A549 (cell line): Measurements from ENCODE around the gene FAT1. TPM values are rescaled to one million over a fixed set of nuclear protein-coding genes. Genes with fewer than 3 reads are reported as not detected.

Source experiments
- ATAC-seq, 2 experiments: fragments of 200-7000 bp in 1 of 2; fragments of >200 bp in 1 of 2; cut with Nextera tagmentation in 1 of 2; cut with Tn5 transposase in 1 of 2; 3 replicates each; pipeline versions ENCODE4 v1.8.0 to v1.9.1; 2018 to 2020; ENCODE audit warnings: mild to moderate bottlenecking in 1 of 2, moderate library complexity in 1 of 2
- CTCF ChIA-PET: fragments of 300-600 bp; sonication (Branson Sonifier 250); formaldehyde crosslinking; extraction: SDS; loops from one replicate; lab custom pipeline; 2021; ENCODE audit warnings: antibody characterized with exemption, inconsistent platforms; lab: Yijun Ruan, JAX
- POLR2A ChIA-PET: fragments of 350-600 bp; formaldehyde crosslinking; extraction: SDS; loops from one replicate; lab custom pipeline; 2021; ENCODE audit warnings: antibody characterized with exemption, inconsistent platforms; lab: Yijun Ruan, JAX
- DNase-seq, 2 experiments: peaks; one replicate each; pipeline versions ENCODE4 v3.0.0 to v3.0.0-alpha.2; 2011 to 2016; ENCODE audit warnings: low read depth in 1 of 2, low spot score in 1 of 2
- FAIRE-seq: peaks from 2 replicates; lab custom pipeline; 2011; peaks lifted over from hg19 to GRCh38; lab: Jason Lieb, UNC
- H3K27ac ChIP-seq, 2 experiments: fragments of >200 bp; sonication (Bioruptor Twin); formaldehyde crosslinking; 3 replicates each; pipeline ENCODE4 v1.5.1; 2016 to 2017
- H3K4me1 ChIP-seq: fragments of >200 bp; sonication (Bioruptor Twin); formaldehyde crosslinking; 3 replicates; pipeline ENCODE4 v1.6.1; 2016
- H3K4me2 ChIP-seq: fragments of >200 bp; sonication (Bioruptor Twin); formaldehyde crosslinking; 3 replicates; pipeline ENCODE4 v1.6.1; 2016
- H3K4me3 ChIP-seq: fragments of >200 bp; sonication (Bioruptor Twin); formaldehyde crosslinking; 3 replicates; pipeline ENCODE4 v1.5.1; 2016
- H3K9me3 ChIP-seq: fragments of >200 bp; sonication (Bioruptor Twin); formaldehyde crosslinking; 3 replicates; pipeline ENCODE4 v1.6.1; 2016
- BCL3 ChIP-seq: fragments of >200 bp; sonication (Bioruptor Twin); formaldehyde crosslinking; IDR thresholded peaks from 3 replicates; pipeline ENCODE4 v1.6.1; 2016
- CTCF ChIP-seq: fragments of >200 bp; sonication (Bioruptor Twin); formaldehyde crosslinking; IDR thresholded peaks from 3 replicates; pipeline ENCODE4 v1.5.1; 2016
- EHMT2 ChIP-seq: fragments of 200-600 bp; sonication (generic); IDR thresholded peaks from 2 replicates; pipeline ENCODE4 v1.6.1; 2016; ENCODE audit warnings: antibody characterized with exemption, low read depth, mild to moderate bottlenecking, moderate library complexity
- EP300 ChIP-seq, 2 experiments: fragments of >200 bp; sonication (Bioruptor Twin); formaldehyde crosslinking; IDR thresholded peaks; 2 replicates in 1 of 2; 3 replicates in 1 of 2; pipeline ENCODE4 v1.6.1; 2016 to 2017
- HDAC2 ChIP-seq: fragments of 200-600 bp; sonication (generic); IDR thresholded peaks from 2 replicates; pipeline ENCODE4 v1.6.1; 2016
- HES2 ChIP-seq: fragments of >200 bp; sonication (Bioruptor Twin); formaldehyde crosslinking; IDR thresholded peaks from 2 replicates; pipeline ENCODE4 v1.6.1; 2016
- HEYL ChIP-seq: fragments of 250-450 bp; sonication (Bioruptor Pico); IDR thresholded peaks from 2 replicates; pipeline ENCODE4 v1.8.0; 2021; ENCODE audit warnings: mild to moderate bottlenecking, moderate library complexity
- JUNB ChIP-seq: fragments of >200 bp; sonication (Bioruptor Twin); formaldehyde crosslinking; IDR thresholded peaks from 2 replicates; pipeline ENCODE4 v1.6.1; 2016
- MAX ChIP-seq: IDR thresholded peaks from 2 replicates; pipeline ENCODE4 v1.6.1; 2012
- MAZ ChIP-seq: fragments of 150-350 bp; IDR thresholded peaks from 2 replicates; pipeline ENCODE4 v1.6.1; 2014; ENCODE audit warnings: antibody characterized with exemption, low read depth, low read length, borderline replicate concordance
- MYC ChIP-seq: IDR thresholded peaks from 2 replicates; pipeline ENCODE4 v1.6.1; 2012; ENCODE audit warnings: mild to moderate bottlenecking, inconsistent platforms, low read length, improper control_type of control experiment, borderline replicate concordance
- POLR2A ChIP-seq: IDR thresholded peaks from 2 replicates; pipeline ENCODE4 v1.6.1; 2012; ENCODE audit warnings: mild to moderate bottlenecking, low read length
- RCOR1 ChIP-seq: fragments of 150-350 bp; IDR thresholded peaks from 2 replicates; pipeline ENCODE4 v1.6.1; 2014; ENCODE audit warnings: antibody characterized with exemption, low read length, low read depth
- REST ChIP-seq: fragments of 200-600 bp; sonication (generic); IDR thresholded peaks from 2 replicates; pipeline ENCODE4 v1.6.1; 2016; ENCODE audit warnings: antibody characterized with exemption, mild to moderate bottlenecking, moderate library complexity
- RNF2 ChIP-seq: fragments of 200-600 bp; sonication (generic); IDR thresholded peaks from 2 replicates; pipeline ENCODE4 v1.6.1; 2016; ENCODE audit warnings: low read depth, mild to moderate bottlenecking, antibody characterized with exemption, moderate library complexity, borderline replicate concordance
- TFCP2L1 ChIP-seq: fragments of 250-450 bp; sonication (Bioruptor Pico); IDR thresholded peaks from 2 replicates; pipeline ENCODE4 v1.5.0; 2021; ENCODE audit warnings: mild to moderate bottlenecking
- ZNF302 ChIP-seq: fragments of 250-450 bp; sonication (Bioruptor Pico); IDR thresholded peaks from 2 replicates; pipeline ENCODE4 v1.9.0; 2021; ENCODE audit warnings: inconsistent platforms, mild to moderate bottlenecking, moderate library complexity
- WGBS: methylation state at CpG from one replicate; pipeline ENCODE4 v1.1.6; 2017; ENCODE audit errors: missing lambda C conversion rate; 5-methylcytosine and 5-hydroxymethylcytosine counted together
- polyA plus RNA-seq, 4 experiments: library from polyadenylated mRNA; depleted of rRNA in 3 of 4; stranded (reverse); fragments of >200 nt; fragmentation: RNase III in 1 of 4; extraction: RNeasy Plus Mini Kit Qiagen cat#74134 plus additional on column Dnase treatment in 1 of 4; gene quantifications; 2 replicates in 3 of 4; 3 replicates in 1 of 4; pipeline ENCODE4 v1.2.3, GENCODE V29; 2011 to 2017

Gene FAT1
- polyA plus RNA-seq, 2 of the 4 experiments (the other 2 are of a cell fraction) = 62.2 to 177 TPM

- TF ChIP-seq MAZ (no peak), CTCF (no peak), JUNB (no peak), ZNF302 (CRISPR knock-in tag) (no peak)
- ChIA-PET POLR2A (no interaction called here), CTCF (interaction anchor here (1.7 kb wide), 1 partner anchor 12 kb away, joined by 8 read pairs; no protein-coding TSS in a partner anchor)
- WGBS = 17% methylated on average over 4 of the region's 4 CpGs
- H3K4me2 ChIP-seq = peak overlapping the region; percentile 31
- H3K9me3 ChIP-seq = no peaks in the 10 kb centered on the region
- H3K4me3 ChIP-seq = no peak overlapping the region
- 0 out of 6 replicates have a peak overlapping the region, but pooled peaks of 1 of the 2 experiments have one; percentile 5 for H3K27ac ChIP-seq
- DNase-seq (no peak), FAIRE-seq (no peak), ATAC-seq (no peak; a peak in 1 of 6 replicates)
- H3K4me1 ChIP-seq = peaks cover 33% of the 10 kb centered on the region
These were observed 65.9 kb downstream of the FAT1 start for GRCh38 chr4:186657764-186658163.

- H3K4me1 ChIP-seq = peaks cover 59% of the 10 kb centered on the region
- no peaks in the 10 kb centered on the region for H3K9me3 ChIP-seq
- ChIA-PET POLR2A (no interaction called here), CTCF (no interaction called here)
- peak overlapping the region in 1 of 2 experiments; percentile 47; a peak in 1 of 6 replicates for H3K27ac ChIP-seq
- FAIRE-seq (no peak), ATAC-seq (no peak), DNase-seq (no peak)
- no peak for TF ChIP-seq RNF2
- no peak for TF ChIP-seq EHMT2
- no peak for TF ChIP-seq TFCP2L1 (CRISPR knock-in tag)
- no peak for TF ChIP-seq BCL3
- TF ChIP-seq CTCF = no peak
- TF ChIP-seq REST = no peak
- no peak for TF ChIP-seq HEYL (CRISPR knock-in tag)
- no peak for TF ChIP-seq RCOR1
- H3K4me3 ChIP-seq = no peak overlapping the region
- peak overlapping the region; percentile 37 for H3K4me2 ChIP-seq
- 40% methylated on average over 3 of the region's 3 CpGs for WGBS
These were observed 69.7 kb downstream of the FAT1 start for GRCh38 chr4:186653969-186654368.

GRCh38 chr4:186651624-186652023 lies 72.0 kb downstream of the FAT1 start:
- DNase-seq (peak; percentile 28 to 59), FAIRE-seq (no peak), ATAC-seq (peak; percentile 88 to 93)
- no peaks in the 10 kb centered on the region for H3K9me3 ChIP-seq
- peak overlapping the region; percentile 85 for H3K4me2 ChIP-seq
- CTCF ChIA-PET = interaction anchor here (0.9 to 1.9 kb wide), 5 partner anchors 12 to 295 kb away, joined by 3 to 6 read pairs (median 4); no protein-coding TSS in a partner anchor
- H3K4me3 ChIP-seq = peak overlapping the region; percentile 39
- peak overlapping the region; percentile 53 to 77; a peak in 5 of 6 replicates for H3K27ac ChIP-seq
- POLR2A ChIA-PET = interaction anchor here (0.9 kb wide), 1 partner anchor 34 kb away, joined by 3 read pairs; no protein-coding TSS in a partner anchor
- H3K4me1 ChIP-seq = peaks cover 42% of the 10 kb centered on the region
- TF ChIP-seq TFCP2L1 (CRISPR knock-in tag) = no peak
- no peak for TF ChIP-seq HDAC2
- TF ChIP-seq HES2 = no peak
- TF ChIP-seq BCL3 = no peak
- 0 out of 2 replicates have a peak, but pooled peaks have one; percentile 9 for TF ChIP-seq MAX
- TF ChIP-seq EP300 (IDR thresholded peaks at IDR 0.05) = no peak
- no peak for TF ChIP-seq RCOR1
- TF ChIP-seq MYC = no peak
- no peak for TF ChIP-seq POLR2A
- WGBS = 0% methylated on average over 6 of the region's 21 CpGs
